Bronchial epithelial cell (primary cell): ENCODE results near the gene MRPL52. TPM values are rescaled to one million over a fixed set of nuclear protein-coding genes. Genes with fewer than 3 reads are reported as not detected.
"Not testable (repeated sequence)": the region's sequence is repeated elsewhere in the genome, so short reads cannot be mapped to it uniquely, and the experiment has no call there.

Source experiments
- DNase-seq: peaks from one replicate; pipeline ENCODE4 v3.0.0-alpha.2; 2010; ENCODE audit warnings: low read depth
- FAIRE-seq: peaks from 2 replicates; lab custom pipeline; 2011; peaks lifted over from hg19 to GRCh38; lab: Jason Lieb, UNC
- H3K27me3 ChIP-seq: 2 replicates; pipeline ENCODE4 v1.5.1; 2011; ENCODE audit warnings: low read length; ENCODE audit not compliant: control insufficient read depth, insufficient read depth
- H3K36me3 ChIP-seq: 2 replicates; pipeline ENCODE4 v1.5.1; 2011; ENCODE audit warnings: low read length; ENCODE audit not compliant: control insufficient read depth, insufficient read depth
- H3K4me3 ChIP-seq: 2 replicates; pipeline ENCODE4 v1.5.1; 2011; ENCODE audit warnings: mild to moderate bottlenecking, low read depth, low read length, control low read depth
- CTCF ChIP-seq: IDR thresholded peaks from 2 replicates; pipeline ENCODE4 v1.5.1; 2011; ENCODE audit warnings: mild to moderate bottlenecking, moderate library complexity, low read length, control low read depth, inconsistent platforms; ENCODE audit not compliant: insufficient read depth, severe bottlenecking
- total RNA-seq: library from RNA; depleted of rRNA; stranded (reverse); fragments of >200 nt; gene quantifications from 2 replicates; pipeline ENCODE4 v1.2.1, GENCODE V29; 2014

Gene MRPL52
- total RNA-seq, 1 donor from 2014 or later, result 33.2 TPM

- no peak for FAIRE-seq
- DNase-seq, result no peak
- TF ChIP-seq CTCF, result peak; percentile 22
- no peaks in the 10 kb centered on the region for H3K27me3 ChIP-seq
- peaks cover 35% of the 10 kb centered on the region for H3K36me3 ChIP-seq
- no peak overlapping the region for H3K4me3 ChIP-seq
These were observed 18.1 kb downstream of the MRPL52 start for GRCh38 chr14:22847661-22848341.

GRCh38 chr14:22848351-22849164, 18.9 kb downstream of the MRPL52 start:
- Histone ChIP-seq H3K4me3 (no peak overlapping the region), H3K27me3 (no peaks in the 10 kb centered on the region), H3K36me3 (peaks cover 28% of the 10 kb centered on the region)
- TF ChIP-seq CTCF, result no peak
- FAIRE-seq (no peak), DNase-seq (peak; percentile 69)

GRCh38 chr14:22849212-22849819, 19.6 kb downstream of the MRPL52 start:
- DNase-seq, result peak; percentile 48
- FAIRE-seq, result no peak
- TF ChIP-seq CTCF, result no peak
- Histone ChIP-seq H3K36me3 (peaks cover 24% of the 10 kb centered on the region), H3K27me3 (no peaks in the 10 kb centered on the region), H3K4me3 (no peak overlapping the region)

- no peaks in the 10 kb centered on the region for H3K27me3 ChIP-seq
- peaks cover 6% of the 10 kb centered on the region for H3K36me3 ChIP-seq
- TF ChIP-seq CTCF, result no peak
- DNase-seq, result peak; percentile 93
- H3K4me3 ChIP-seq, result no peak overlapping the region
- no peak for FAIRE-seq
These were observed 21.5 kb downstream of the MRPL52 start for GRCh38 chr14:22850944-22851764.

GRCh38 chr14:22852178-22852577, 22.5 kb downstream of the MRPL52 start:
- not testable (repeated sequence) for H3K4me3 ChIP-seq, H3K27me3 ChIP-seq, DNase-seq, FAIRE-seq, H3K36me3 ChIP-seq
